ENCODE data around the gene SMC5. TPM values are rescaled to one million over a fixed set of nuclear protein-coding genes. Genes with fewer than 3 reads are reported as not detected.
A peak's percentile ranks its signal among the peaks of the same experiment; 100 is the strongest.

SMC5 gene
- total and polyA plus RNA-seq, 5 donors, result 7.7 to 24.4 (median 15.8) TPM

DNA sequence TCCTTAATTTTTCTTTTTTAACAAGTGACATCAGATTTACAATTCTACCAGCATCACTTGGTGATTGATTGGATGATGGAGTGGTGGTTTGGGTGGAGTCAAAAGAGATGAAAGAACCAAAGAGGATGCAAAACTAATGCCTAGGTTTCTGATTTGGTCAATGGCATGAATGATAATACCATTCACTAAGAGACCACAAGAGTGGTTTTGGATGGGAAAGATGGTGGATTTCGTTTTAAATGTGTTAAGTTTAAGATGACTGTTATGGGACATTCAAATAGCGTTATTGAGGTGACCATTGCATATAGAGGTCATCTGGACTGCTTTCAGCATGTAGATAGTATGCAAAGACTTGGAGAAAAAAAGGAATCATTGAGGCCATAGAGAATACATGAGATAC is 3.6 kb downstream of the SMC5 start:
- intact Hi-C loops (cut with DNase I), result no loop called here
- H3K9me3 ChIP-seq (ENCODE audit: control insufficient read depth, low read length), result no peaks in the 10 kb centered on the region
- peaks cover 7% of the 10 kb centered on the region for H3K4me1 ChIP-seq (ENCODE audit: control insufficient read depth, insufficient read depth, low read length)
- no peak overlapping the region for H3K27ac ChIP-seq (ENCODE audit: low read length)
- no peak overlapping the region for H3K4me3 ChIP-seq (ENCODE audit: low read length)
- no peak for ATAC-seq
- DNase-seq, result no peak
- WGBS, result 91% methylated on average over 2 of the region's 2 CpGs
- H3K27me3 ChIP-seq (ENCODE audit: control insufficient read depth, insufficient read depth), result no peaks in the 10 kb centered on the region

DNA sequence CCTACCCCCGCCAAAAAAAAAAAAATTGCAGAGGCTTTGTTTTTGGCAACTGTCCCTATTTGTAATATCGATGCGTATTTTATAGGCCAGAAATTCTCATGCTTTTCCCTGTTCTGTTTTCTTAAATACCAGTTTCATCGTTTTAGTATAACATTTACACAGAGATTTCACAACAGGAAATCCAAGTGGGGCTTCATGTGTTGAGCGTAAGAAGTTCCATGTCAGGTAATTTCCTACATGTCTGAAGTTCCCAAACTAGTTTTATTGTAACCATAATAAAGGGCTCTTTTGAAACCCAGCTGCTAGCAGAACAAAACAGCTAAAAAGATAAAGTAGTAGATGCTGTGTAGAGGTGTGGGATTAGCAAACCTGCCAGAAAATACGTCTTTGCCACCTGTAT is 4.2 kb downstream of the SMC5 start:
- H3K4me3 ChIP-seq (ENCODE audit: low read length), result no peak overlapping the region
- no peak for DNase-seq
- no peaks in the 10 kb centered on the region for H3K9me3 ChIP-seq (ENCODE audit: control insufficient read depth, low read length)
- no peak for ATAC-seq
- H3K27me3 ChIP-seq (ENCODE audit: control insufficient read depth, insufficient read depth), result no peaks in the 10 kb centered on the region
- peaks cover 7% of the 10 kb centered on the region for H3K4me1 ChIP-seq (ENCODE audit: control insufficient read depth, insufficient read depth, low read length)
- no peak overlapping the region for H3K27ac ChIP-seq (ENCODE audit: low read length)
- intact Hi-C loops (cut with DNase I), result no loop called here
- WGBS, result 63% methylated on average over 6 of the region's 6 CpGs

DNA sequence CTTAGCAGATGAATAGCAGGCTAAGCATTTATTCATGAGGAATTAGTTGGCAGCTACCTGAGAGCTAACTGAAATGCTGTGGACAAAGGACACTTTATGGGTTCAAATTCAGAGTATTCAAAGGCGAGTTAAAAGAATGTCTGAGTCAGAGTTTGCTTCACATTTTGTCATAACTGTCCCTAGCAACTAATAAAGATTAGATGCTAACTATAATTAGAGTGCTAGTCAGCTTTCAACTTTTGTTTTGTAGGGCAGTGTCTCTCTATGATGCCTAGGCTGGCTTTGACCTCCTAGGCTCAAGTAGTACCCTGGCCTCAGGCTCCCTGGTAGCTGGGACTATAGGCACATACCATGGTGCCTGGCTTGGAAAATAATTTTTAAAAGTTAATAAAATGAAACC is 4.6 kb downstream of the SMC5 start:
- intact Hi-C loops (cut with DNase I), result no loop called here
- Histone ChIP-seq H3K4me3 (ENCODE audit: low read length) (no peak overlapping the region), H3K4me1 (ENCODE audit: control insufficient read depth, insufficient read depth, low read length) (peaks cover 7% of the 10 kb centered on the region), H3K27me3 (ENCODE audit: control insufficient read depth, insufficient read depth) (no peaks in the 10 kb centered on the region), H3K27ac (ENCODE audit: low read length) (no peak overlapping the region), H3K9me3 (ENCODE audit: control insufficient read depth, low read length) (no peaks in the 10 kb centered on the region)
- DNase-seq (no peak), ATAC-seq (peak in 1 of 2 donors; percentile 10)
- WGBS, result 59% methylated on average over 1 of the region's 1 CpG

DNA sequence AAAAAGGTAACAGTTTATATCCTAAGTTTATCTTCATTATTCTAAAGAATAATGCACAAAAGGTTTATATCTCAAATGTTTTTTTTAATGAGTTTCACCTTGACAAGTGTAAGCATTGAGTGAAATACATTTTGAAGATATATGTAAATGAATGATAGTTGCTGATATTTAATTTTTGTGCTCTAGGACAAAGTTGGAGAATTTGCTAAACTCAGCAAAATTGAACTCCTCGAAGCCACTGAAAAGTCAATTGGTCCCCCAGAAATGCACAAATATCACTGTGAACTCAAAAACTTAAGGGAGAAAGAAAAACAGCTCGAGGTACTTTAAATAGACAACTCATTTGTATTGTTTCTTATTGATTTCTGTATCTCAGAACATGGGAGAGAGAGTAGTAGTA is 19.5 kb downstream of the SMC5 start:
- Histone ChIP-seq H3K9me3 (ENCODE audit: control insufficient read depth, low read length) (no peaks in the 10 kb centered on the region), H3K4me1 (ENCODE audit: control insufficient read depth, insufficient read depth, low read length) (peaks cover 2% of the 10 kb centered on the region), H3K27me3 (ENCODE audit: control insufficient read depth, insufficient read depth) (no peaks in the 10 kb centered on the region), H3K4me3 (ENCODE audit: low read length) (no peak overlapping the region), H3K27ac (ENCODE audit: low read length) (no peak overlapping the region)
- 88% methylated on average over 2 of the region's 2 CpGs for WGBS
- ATAC-seq (no peak), DNase-seq (no peak)
- intact Hi-C loops (cut with DNase I), result no loop called here

DNA sequence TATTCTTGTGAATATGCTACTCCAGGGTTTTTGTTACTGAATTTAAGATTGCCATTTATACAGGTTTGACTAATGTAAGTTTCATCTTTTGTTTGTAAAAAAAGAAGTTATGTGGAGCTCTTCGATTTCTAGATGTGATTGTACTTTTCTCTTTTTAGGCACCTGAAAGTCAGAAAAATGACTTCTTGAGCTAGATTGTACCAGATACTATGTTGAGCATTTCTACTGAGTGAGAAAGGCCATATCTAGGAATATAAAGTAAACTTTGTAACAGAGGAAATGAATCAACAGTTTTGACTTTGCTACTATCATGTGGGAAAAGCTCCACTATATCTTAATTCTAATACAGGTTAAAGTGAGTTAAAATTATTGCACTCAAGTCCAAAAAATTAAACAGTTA is 25.1 kb downstream of the SMC5 start:
- ATAC-seq (no peak), DNase-seq (no peak)
- WGBS, result 91% methylated on average over 1 of the region's 1 CpG
- Histone ChIP-seq H3K27ac (ENCODE audit: low read length) (no peak overlapping the region), H3K4me3 (ENCODE audit: low read length) (no peak overlapping the region), H3K9me3 (ENCODE audit: control insufficient read depth, low read length) (no peaks in the 10 kb centered on the region), H3K4me1 (ENCODE audit: control insufficient read depth, insufficient read depth, low read length) (peaks cover 4% of the 10 kb centered on the region), H3K27me3 (ENCODE audit: control insufficient read depth, insufficient read depth) (no peaks in the 10 kb centered on the region)
- intact Hi-C loops (cut with DNase I), result no loop called here

DNA sequence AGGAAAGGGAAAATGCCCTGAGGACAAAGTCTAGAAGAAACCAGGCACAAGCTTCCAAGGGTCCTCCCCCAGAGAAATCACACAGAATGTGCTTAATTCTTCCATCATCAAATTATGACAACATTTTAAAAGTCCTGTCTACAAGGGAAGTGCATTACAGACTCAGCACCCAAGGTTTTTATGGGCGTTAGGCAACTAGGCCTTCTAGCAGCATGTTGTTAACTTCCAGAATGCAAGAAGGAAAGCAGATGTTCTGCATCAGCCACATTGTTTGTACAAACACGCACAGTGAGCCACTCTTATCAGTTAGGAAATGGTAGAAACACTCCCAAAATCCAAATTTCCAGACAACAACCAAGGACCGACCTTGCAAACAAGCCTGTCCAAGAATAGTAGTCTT is 26.5 kb downstream of the SMC5 start:
- intact Hi-C loops (cut with DNase I), result no loop called here
- H3K4me1 ChIP-seq (ENCODE audit: control insufficient read depth, insufficient read depth, low read length), result peaks cover 4% of the 10 kb centered on the region
- no peaks in the 10 kb centered on the region for H3K9me3 ChIP-seq (ENCODE audit: control insufficient read depth, low read length)
- no peaks in the 10 kb centered on the region for H3K27me3 ChIP-seq (ENCODE audit: control insufficient read depth, insufficient read depth)
- 41% methylated on average over 3 of the region's 3 CpGs for WGBS
- ATAC-seq (peak; percentile 84 to 90), DNase-seq (no peak)
- peak overlapping the region; percentile 45 for H3K27ac ChIP-seq (ENCODE audit: low read length)
- no peak overlapping the region for H3K4me3 ChIP-seq (ENCODE audit: low read length)

DNA sequence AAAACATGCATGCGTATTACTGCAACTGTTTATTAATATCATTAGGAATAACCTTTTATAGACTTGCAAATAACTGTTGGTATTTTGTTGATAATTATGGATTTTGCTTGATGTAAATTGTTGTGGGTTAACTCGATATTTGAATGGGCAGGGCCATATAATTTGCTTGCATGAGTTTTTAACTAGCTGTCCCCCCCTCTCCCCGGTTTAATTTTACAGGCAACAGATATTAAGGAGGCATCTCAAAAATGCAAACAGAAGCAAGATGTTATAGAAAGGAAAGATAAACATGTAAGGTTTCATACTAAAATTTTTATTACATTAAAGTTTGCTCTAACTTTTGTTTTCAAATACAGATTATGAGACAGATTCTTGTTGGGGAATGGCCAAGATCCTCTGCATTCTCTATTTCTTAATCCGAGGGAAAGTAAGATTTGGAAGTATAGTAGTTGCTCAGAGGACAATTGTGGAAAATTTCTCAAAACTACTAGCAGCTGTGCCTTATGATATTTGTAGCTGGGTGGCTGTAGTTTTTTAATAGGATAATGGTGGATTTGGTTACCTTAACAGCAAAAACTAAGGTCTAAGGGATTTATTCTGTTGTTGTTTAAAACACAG is 27.3 kb downstream of the SMC5 start:
- Histone ChIP-seq H3K9me3 (ENCODE audit: control insufficient read depth, low read length) (no peaks in the 10 kb centered on the region), H3K4me3 (ENCODE audit: low read length) (no peak overlapping the region), H3K27ac (ENCODE audit: low read length) (no peak overlapping the region), H3K4me1 (ENCODE audit: control insufficient read depth, insufficient read depth, low read length) (peaks cover 4% of the 10 kb centered on the region), H3K27me3 (ENCODE audit: control insufficient read depth, insufficient read depth) (no peaks in the 10 kb centered on the region)
- ATAC-seq (no peak), DNase-seq (no peak)
- intact Hi-C loops (cut with DNase I), result no loop called here
- WGBS, result 72% methylated on average over 4 of the region's 4 CpGs

DNA sequence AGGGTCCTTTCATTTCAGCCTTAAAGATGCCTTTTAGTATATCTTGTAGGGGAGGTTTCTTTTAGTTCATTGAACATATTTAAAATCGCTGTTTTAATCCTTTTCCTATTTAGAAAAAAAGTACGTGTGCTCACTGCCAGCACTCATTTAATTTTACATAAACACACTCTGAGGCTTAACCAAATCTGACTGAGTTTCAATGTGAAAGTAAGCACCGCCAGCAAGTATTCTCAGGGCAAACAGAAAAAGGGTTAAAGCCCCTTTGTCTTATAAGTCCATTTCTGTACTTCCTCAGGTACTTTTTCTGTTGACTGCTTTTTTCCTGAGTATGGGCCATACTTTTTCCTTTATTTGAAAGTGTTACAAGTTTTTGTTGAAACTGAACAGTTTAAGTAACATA is 31.8 kb downstream of the SMC5 start:
- 95% methylated on average over 3 of the region's 3 CpGs for WGBS
- Histone ChIP-seq H3K27me3 (ENCODE audit: control insufficient read depth, insufficient read depth) (no peaks in the 10 kb centered on the region), H3K27ac (ENCODE audit: low read length) (no peak overlapping the region), H3K4me3 (ENCODE audit: low read length) (no peak overlapping the region), H3K9me3 (ENCODE audit: control insufficient read depth, low read length) (no peaks in the 10 kb centered on the region), H3K4me1 (ENCODE audit: control insufficient read depth, insufficient read depth, low read length) (no peaks in the 10 kb centered on the region)
- no peak for DNase-seq
- no peak for ATAC-seq
- intact Hi-C loops (cut with DNase I), result no loop called here

DNA sequence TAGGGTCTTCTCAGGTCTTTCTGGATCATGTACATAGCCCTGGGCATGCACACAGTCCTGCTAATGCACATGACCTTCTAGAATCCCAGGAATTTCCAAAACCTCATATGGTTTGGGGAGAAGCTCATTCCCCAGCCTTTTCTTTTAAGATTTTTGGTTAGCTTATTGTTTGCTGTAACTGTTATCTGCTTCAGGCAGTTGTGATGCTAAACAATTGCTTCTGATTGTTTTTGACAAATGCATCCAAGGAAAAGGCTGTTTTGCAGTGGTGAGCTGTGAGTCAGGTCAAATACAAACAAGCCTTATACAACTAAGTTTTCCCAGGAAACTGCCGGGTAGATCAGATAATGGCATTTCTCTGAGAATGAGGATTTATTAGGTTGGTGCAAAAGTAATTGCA is 32.7 kb downstream of the SMC5 start:
- 89% methylated on average over 1 of the region's 1 CpG for WGBS
- ATAC-seq (no peak), DNase-seq (no peak)
- H3K4me3 ChIP-seq (ENCODE audit: low read length), result no peak overlapping the region
- no peak overlapping the region for H3K27ac ChIP-seq (ENCODE audit: low read length)
- H3K4me1 ChIP-seq (ENCODE audit: control insufficient read depth, insufficient read depth, low read length), result no peaks in the 10 kb centered on the region
- no peaks in the 10 kb centered on the region for H3K9me3 ChIP-seq (ENCODE audit: control insufficient read depth, low read length)
- no peaks in the 10 kb centered on the region for H3K27me3 ChIP-seq (ENCODE audit: control insufficient read depth, insufficient read depth)
- intact Hi-C loops (cut with DNase I), result no loop called here

DNA sequence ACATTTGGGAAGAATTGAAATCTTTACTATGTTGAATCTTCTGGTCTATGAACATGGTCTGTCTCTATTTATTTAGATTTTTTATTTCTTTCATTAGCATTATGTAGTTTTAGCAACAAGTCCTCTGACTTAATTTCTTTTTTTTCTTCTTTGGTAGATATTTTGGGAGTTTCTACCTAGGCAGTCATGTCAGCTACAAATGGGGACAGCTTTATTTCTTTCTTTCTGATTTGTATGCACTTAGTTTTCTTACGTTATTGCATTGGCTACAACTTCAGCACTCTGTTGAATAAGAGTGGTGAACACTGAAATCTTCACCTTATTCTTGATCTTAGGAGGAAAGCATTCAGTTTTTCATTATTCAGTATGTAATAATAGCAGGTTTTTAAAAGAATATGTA is 33.5 kb downstream of the SMC5 start:
- WGBS, result 99% methylated on average over 1 of the region's 1 CpG
- intact Hi-C loops (cut with DNase I), result no loop called here
- H3K9me3 ChIP-seq (ENCODE audit: control insufficient read depth, low read length), result no peaks in the 10 kb centered on the region
- ATAC-seq (no peak), DNase-seq (no peak)
- H3K27ac ChIP-seq (ENCODE audit: low read length), result no peak overlapping the region
- no peaks in the 10 kb centered on the region for H3K27me3 ChIP-seq (ENCODE audit: control insufficient read depth, insufficient read depth)
- H3K4me1 ChIP-seq (ENCODE audit: control insufficient read depth, insufficient read depth, low read length), result no peaks in the 10 kb centered on the region
- no peak overlapping the region for H3K4me3 ChIP-seq (ENCODE audit: low read length)

DNA sequence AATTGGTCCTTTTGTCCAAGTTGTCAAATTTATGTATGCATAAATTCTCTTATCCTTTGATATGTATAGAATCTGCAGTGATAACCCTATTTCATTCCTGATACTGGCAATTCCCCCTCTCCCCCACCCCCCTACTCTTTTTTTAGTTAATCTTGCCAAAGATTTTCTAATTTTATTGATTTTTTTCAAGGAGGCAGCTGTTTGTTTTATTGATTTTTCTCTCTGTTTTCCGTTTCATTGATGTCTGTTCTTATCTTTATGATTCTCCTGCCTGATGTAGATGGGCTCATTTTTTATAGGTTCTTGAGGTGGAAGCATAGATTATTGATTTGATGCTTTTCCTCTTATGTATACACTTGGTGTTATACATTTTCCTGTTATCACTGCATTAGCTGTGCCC is 34.4 kb downstream of the SMC5 start:
- no peak for DNase-seq
- no peak for ATAC-seq
- Histone ChIP-seq H3K9me3 (ENCODE audit: control insufficient read depth, low read length) (no peaks in the 10 kb centered on the region), H3K4me1 (ENCODE audit: control insufficient read depth, insufficient read depth, low read length) (no peaks in the 10 kb centered on the region), H3K27me3 (ENCODE audit: control insufficient read depth, insufficient read depth) (no peaks in the 10 kb centered on the region), H3K27ac (ENCODE audit: low read length) (no peak overlapping the region), H3K4me3 (ENCODE audit: low read length) (no peak overlapping the region)
- intact Hi-C loops (cut with DNase I), result no loop called here
- WGBS, result 97% methylated on average over 1 of the region's 1 CpG

DNA sequence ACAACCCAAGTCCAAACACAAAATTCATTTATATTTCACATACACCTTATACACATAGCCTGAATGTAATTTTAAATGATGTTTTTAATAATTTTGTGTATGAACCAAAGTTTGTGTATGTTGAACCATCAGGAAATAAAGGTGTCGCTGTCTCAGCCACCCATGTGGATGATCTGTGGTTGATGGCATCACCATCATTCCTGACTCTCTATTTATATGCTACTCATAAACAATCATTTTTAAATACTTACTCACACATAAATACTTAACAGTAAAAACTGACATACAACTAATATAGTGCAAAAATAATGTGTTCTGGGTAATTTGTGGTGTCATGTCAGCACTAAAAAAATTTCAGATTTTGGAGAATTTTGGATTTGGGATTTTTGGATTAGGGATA is 38.4 kb downstream of the SMC5 start:
- Histone ChIP-seq H3K4me3 (ENCODE audit: low read length) (no peak overlapping the region), H3K9me3 (ENCODE audit: control insufficient read depth, low read length) (no peaks in the 10 kb centered on the region), H3K27ac (ENCODE audit: low read length) (no peak overlapping the region), H3K4me1 (ENCODE audit: control insufficient read depth, insufficient read depth, low read length) (no peaks in the 10 kb centered on the region), H3K27me3 (ENCODE audit: control insufficient read depth, insufficient read depth) (no peaks in the 10 kb centered on the region)
- 100% methylated on average over 1 of the region's 1 CpG for WGBS
- no peak for DNase-seq
- ATAC-seq, result no peak
- intact Hi-C loops (cut with DNase I), result no loop called here
